LNCaP clone FGC (cell line): Measurements from ENCODE around the gene OR6B3.
A peak's percentile ranks its signal among the peaks of the same experiment; 100 is the strongest.

Source experiments
- DNase-seq: peaks from one replicate; pipeline ENCODE4 v3.0.0-alpha.2; 2011; ENCODE audit warnings: low read depth
- H3K4me3 ChIP-seq: 2 replicates; pipeline ENCODE4 v1.5.1; 2011; ENCODE audit warnings: mild to moderate bottlenecking, low read depth, low read length, control low read depth
- CTCF ChIP-seq: IDR thresholded peaks from 2 replicates; pipeline ENCODE4 v1.5.1; 2012; ENCODE audit warnings: mild to moderate bottlenecking; ENCODE audit not compliant: control insufficient read depth, insufficient read depth; ENCODE audit errors: extremely low read depth

The OR6B3 gene

DNA sequence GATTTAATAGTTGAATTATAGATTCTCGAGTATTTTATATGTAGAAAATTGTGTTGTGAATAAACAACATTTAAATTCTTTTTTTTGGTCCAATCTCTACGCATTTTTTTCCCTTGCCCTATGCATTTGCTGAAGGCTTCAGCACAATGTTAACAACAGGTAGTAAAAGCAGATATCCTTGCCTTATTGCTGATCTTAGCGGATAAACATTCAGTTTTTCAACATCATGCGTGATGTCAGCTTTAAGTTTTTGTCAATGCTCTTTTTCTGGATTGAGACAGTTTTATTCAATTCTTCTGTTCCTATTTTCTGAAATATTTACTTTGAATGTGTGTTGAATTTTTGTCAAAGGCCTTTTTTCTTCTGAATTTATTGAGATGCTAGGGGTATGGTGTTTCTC, 11.6 kb upstream of the OR6B3 start:
- no peak for TF ChIP-seq CTCF
- H3K4me3 ChIP-seq, result no peak overlapping the region
- no peak for DNase-seq

GRCh38 chr2:240060977-240061591, 7.8 kb upstream of the OR6B3 start:
- DNase-seq, result peak; percentile 15
- no peak overlapping the region for H3K4me3 ChIP-seq
- TF ChIP-seq CTCF, result peak; percentile 56

GRCh38 chr2:240056678-240057077, 3.4 kb upstream of the OR6B3 start:
- no peak overlapping the region for H3K4me3 ChIP-seq
- no peak for DNase-seq
- no peak for TF ChIP-seq CTCF

DNA sequence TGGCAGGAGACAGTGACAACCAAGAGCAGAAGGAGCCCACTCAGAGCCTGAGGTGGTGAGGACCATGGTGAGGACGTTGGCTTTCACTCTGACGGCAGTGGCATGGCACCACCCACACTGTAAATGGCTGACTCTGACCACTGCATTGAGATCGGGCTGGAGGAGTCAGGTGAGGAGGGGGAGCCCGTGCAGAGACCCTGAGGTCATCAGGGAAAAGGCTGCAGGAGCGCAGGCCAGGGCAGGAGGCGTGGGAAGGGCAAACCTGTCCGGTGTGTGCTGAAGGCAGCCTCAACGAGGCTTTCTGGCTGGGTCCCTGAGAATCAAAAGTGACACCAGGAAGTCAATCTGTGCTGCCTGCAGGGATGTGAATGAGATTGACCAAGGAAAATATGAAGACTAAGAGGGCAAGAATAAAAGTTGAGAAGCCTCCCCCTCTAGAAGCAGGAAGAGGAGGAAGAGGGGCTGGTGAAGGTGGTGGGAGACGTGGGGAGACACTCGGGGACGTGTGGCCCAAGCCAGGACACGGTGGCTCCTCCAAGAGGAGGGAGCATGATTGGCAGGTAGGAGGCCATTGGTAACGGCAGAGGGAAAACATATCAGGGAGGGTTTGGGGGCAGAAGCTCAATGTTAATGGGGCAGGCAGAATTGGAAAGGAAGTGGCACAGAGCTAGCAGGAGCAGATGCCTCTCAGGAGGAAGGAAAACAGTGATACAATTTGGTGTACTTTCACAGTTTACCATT, 2.0 kb upstream of the OR6B3 start:
- no peak for TF ChIP-seq CTCF
- DNase-seq, result no peak
- H3K4me3 ChIP-seq, result no peak overlapping the region

- TF ChIP-seq CTCF, result no peak
- DNase-seq, result no peak
- no peak overlapping the region for H3K4me3 ChIP-seq
Observed at GRCh38 chr2:240052524-240052923, 797 bp downstream of the OR6B3 start.

DNA sequence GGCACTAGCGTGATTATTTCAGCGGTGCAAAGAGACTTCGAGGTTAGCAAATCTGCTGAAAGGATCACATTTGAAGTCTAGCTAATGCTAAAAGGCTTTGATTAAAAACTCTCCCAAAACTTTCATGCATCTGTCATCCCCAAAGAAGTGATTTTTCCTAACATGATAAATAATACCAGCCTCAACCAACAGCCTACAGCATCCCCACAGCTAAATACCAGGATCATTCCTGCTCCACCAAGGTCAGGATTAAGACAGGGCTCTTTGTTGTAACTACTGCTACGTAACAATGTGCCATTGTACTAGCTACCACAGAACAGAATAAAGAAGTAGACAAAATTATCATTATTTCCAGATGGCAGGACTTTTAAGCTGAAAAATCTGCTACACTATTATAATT, 1.6 kb downstream of the OR6B3 start:
- DNase-seq, result no peak
- H3K4me3 ChIP-seq, result no peak overlapping the region
- TF ChIP-seq CTCF, result no peak

DNA sequence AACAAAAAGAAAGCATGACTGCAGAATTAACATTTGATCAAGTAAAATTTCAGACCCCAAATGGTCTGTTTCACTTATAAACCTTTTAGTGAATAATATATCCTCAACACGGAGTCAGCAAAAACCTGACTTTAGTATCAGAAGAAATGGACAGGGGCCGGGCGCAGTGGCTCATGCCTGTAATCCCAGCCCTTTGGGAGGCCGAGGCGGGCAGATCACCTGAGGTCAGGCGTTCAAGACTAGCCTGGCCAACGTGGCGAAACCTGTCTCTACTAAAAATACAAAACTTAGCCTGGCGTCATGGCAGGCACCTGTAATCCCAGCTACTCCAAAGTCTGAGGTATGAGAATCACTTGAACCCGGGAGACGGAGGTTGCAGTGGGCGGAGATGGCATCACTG, 3.0 kb downstream of the OR6B3 start:
- no peak for TF ChIP-seq CTCF
- no peak overlapping the region for H3K4me3 ChIP-seq
- no peak for DNase-seq
